Activated CD4-positive, alpha-beta T cell treated with anti-CD3 and anti-CD28 coated beads, Interleukin-2, amount 50 U/mL, for 1 hour (primary cell): ENCODE measurements around the gene SCN5A.

Experiments
- DNase-seq: peaks from one replicate; pipeline ENCODE4 v3.0.0-alpha.2; 2020

Gene SCN5A

DNA sequence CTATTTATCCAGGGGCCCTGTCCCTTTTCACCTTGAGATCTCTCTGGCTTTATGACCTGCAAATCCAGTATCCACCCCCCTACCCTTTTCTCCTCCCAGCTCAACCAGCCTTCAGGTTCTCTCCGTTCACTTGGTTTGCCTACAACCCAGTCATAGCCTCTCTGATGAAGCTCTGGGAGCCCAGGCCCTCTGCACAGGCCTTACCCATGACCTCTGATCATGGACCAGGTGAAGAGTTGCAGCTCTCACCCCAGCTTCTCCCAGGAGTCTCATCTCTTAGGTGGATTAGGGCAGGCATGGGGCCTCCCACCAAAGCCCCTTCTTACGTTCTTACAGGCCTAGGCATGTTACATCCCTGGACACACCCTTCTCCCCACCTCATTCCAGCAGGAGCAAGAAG is 93.6 kb downstream of the SCN5A start:
- DNase-seq, result no peak

DNA sequence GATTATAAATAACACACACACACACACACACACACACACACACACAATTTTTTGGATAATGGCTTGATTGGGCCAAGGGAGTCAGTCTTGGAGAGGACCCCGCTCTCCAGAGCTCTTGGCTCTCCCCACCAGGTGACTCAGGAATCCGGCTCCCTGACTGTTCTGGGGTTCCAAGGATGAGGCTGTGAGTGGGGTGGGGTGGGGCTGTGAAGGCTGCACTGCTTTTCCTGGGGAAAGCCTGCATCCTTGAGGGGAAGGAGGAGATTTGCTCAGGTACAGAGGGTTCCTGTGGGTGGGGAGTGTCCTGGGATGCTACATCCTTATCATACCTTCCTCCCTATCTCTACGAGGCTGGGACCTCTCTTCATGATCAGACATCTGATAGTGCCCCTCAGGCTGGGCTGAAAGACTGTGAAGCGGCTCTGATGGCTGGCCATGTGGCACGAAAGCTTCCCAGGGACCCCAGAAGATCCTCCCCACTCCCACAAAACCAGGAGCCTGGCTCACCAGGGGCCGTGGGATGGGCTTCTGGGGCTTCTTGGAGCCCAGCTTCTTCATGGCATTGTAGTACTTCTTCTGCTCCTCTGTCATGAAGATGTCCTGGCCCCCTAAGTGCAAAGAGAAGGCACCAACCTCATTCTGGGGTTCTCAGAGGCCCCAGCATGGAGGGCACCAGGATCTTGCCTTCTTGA is 94.2 kb downstream of the SCN5A start:
- DNase-seq, result no peak

DNA sequence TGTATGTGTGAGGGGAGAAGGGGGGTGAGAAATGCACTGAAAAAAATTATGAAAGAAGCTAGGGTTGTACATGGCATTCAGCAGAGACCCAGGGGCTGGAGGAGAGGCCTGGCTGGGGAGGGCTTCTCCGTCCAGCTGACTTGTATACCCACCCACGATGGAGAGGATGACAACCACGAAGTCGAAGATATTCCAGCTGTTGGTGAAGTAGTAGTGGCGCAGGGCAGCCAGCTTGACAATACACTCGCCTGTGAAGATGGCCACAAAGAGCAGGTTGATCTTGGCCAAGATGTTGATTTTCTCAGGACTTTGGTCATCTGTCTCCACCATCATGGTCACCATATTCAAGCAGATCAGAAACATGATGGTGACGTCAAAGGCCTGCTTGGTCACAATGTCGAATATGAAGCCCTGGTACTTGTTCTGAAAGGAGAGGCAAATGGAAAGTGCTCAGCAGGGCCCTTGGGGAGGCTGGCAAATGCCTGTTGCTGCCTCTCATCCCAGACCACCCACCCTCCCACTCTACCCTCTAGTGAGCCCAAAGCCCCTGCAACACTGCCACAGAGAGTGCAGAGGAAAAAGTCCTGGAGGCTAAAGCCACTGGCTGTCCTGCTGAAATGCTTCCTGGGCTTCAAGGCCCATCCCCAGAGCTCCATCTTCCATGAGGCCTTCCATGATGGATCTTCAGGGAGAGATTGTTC is 95.2 kb downstream of the SCN5A start:
- DNase-seq, result no peak

DNA sequence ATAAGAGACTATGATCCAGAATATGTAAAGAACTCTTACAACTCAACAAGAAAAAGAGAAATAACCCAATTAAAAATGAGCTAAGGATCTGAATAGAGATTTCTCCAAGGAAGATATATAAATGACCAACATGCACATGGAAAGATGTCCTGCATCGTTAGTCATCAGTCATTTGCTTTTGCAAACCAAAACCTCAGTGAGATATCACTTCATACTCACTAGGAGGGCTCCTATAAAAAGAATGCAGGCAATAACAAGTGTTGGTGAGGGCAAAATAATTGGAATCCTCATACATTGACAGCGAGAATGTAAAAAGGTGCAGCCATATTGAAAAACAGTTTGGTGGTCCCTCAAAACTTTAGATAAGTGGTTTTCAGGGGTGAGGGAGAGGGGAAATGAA is 96.4 kb downstream of the SCN5A start:
- no peak for DNase-seq

DNA sequence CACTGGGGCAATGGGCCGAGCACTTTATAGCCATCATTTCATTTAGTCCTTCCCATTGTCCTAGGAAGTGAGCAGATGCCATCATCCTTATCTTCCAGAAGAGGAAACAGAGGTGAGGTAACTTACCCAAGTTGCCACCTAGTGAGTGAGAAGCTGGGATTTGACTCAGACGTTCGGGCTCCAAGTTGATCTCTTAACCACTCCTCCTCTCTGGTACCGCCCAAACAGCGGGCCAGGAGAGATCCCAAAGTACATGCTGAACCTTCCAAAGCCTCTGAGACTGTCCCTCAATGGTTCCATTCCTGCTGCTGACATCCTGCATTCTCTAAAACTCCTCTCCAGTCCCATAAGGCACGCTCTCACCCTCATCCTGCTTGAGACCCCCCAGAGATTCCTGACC is 97.1 kb downstream of the SCN5A start:
- no peak for DNase-seq

DNA sequence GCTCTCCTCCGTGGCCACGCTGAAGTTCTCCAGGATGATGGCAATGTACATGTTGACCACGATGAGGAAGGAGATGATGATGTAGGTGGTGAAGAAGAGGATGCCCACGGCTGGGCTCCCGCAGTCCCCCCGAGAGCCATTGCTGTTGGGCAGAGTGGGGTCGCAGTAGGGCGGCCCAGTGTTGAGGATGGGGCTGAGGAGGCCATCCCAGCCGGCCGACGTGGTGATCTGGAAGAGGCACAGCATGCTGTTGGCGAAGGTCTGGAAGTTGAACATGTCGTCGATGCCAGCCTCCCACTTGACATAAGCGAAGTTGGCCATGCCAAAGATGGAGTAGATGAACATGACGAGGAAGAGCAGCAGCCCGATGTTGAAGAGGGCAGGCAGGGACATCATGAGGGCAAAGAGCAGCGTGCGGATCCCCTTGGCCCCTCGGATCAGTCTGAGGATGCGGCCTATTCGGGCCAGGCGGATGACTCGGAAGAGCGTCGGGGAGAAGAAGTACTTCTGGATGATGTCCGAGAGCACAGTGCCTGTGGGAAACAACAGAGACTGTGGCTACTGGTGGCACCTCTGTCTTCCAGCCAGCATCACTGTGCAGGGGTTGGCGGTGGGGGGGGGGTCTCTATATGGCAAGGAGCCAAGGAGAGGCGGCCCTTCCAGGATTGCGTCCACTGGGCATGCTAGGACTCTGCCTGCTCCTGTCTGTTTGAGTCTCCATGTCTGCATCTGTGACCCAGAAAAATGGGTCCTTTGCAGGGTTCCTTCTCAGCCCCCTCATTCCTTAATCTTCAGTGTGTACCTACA is 98.3 kb downstream of the SCN5A start:
- DNase-seq, result no peak

DNA sequence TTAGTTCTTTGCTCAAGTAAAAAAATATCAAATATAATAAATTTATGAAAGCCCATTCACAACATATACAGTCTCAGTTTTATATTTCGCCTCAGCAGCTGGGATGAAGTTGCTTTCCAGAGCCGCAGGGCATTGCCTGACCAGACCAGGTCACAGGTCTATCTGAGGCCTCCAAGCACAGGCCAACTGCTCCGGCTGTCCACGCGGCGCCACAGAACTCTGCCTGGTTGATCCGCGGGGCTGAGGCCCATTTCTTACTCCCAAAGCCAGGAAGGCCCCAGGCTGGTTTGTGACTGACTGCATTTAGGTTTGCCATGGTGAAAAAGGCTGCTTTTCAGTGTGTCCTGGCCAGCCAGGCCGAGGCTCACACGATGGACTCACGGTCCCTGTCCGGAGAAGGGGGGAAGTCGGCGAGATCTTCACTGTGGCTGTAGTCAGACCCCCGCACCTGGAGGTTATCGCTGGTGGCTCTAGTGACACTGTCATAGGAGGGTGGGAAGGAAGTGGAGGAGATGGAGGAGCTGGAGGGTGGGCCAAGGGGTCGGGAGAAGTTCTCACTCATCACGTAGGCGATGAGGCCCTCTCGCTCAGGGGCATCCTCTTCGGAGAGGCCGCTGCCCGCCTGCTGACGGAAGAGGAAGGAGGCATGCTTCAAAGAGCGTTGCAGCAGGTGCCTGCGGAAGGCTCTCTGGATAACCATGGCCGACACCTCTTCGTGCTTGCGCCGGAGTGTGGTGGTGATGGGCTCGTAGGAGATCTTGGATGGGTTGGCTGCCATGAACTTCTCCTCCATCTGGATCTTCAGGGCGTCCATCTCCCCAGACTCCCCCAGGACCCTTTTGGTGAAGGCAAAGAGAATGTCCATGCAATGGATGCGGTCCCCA is 99.3 kb downstream of the SCN5A start:
- no peak for DNase-seq

DNA sequence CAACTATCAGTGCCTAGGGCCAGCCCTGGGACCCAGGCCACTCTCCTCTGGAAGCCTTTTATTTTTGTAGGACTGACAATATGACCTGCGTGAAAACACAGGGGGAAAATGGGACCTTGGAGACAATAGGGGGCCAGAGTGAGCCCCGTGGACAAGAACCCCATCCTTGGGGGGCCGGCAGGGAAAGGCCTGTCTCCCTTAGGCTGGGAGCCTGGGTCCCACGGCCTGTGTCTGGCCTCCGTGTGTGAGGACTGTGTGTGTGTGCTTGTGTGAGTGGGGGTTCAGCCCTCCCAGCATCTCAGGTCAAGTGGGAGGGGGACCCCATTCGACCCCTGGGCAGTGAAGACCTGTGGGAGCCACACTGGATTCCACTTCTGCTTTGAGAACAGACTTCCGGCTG is 100.0 kb downstream of the SCN5A start:
- no peak for DNase-seq

DNA sequence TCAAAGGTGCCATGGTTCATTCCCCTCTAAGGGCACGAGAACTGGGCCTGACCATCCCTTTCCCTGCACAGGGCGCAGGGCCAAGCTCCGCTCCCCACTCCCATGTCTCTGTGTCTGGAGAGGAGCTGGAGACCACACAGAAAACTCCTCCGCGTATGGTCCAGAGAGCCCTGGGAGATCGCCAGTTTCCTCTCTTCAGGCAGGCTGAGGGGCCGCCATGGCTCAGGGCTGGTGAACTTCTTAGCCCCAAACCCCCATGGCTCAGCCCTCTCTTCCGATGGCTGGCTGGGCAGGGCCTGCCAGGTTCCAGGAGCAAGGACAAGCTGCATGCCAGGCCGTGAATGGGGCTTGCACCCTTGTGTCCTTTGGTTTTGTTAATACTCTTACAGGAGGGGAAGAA is 100.4 kb downstream of the SCN5A start:
- DNase-seq, result no peak

DNA sequence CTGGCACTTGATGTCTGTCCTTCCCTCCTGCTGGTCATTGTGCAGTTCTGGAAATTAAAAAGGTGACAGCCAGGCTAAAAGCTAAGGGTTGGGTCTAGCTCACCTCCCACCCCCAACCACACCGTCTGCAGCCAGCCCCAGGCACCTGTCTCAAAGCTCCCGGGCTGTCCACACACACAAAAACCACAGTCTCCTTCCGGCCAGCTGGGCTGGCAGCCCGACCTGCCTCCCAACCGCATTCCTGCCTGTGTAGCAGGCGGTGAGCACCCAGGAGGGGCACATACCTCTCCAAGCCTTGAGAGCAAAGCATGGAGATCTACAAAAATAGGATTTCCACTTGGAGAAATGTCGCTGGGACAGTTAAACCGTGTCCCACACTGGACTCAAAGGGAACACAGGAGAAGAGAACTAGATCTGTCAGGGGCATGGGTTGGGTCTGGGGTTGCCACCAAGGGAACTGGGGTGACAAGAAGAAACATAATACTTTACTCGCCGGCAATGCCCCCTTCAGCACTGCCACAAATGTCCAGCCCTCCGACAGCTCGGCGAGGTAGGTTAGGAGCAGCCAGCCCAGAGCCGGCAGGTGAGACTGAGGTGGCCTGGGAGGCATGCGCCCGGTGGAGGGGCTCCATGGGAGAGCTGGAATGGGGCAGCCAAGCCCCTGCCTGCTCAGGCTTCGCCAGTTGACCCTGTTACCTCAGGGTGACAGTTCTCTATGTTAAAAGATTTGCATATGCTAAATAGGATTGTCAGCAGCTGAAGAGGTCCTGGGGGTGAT is 101.1 kb downstream of the SCN5A start:
- DNase-seq, result no peak

DNA sequence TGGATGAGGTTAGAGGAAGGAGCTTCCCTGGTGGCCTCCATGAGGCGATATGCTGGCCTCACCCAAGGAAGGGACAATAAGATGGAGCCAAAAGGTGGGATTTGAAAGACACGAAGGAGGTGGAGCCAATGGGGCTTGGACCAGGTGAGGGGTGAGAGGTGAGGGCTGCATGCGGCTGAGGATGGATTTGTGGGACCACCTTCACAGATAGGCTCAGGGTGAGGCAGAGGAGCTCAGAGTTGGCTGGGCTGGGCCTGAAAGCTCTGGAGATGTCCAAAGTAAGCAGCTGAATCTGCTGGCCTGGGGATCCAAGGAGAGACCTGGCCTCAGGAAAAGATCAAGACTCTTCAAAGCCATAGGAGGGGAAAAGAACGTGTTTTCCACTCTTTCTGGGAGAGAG is 103.5 kb downstream of the SCN5A start:
- DNase-seq, result no peak

DNA sequence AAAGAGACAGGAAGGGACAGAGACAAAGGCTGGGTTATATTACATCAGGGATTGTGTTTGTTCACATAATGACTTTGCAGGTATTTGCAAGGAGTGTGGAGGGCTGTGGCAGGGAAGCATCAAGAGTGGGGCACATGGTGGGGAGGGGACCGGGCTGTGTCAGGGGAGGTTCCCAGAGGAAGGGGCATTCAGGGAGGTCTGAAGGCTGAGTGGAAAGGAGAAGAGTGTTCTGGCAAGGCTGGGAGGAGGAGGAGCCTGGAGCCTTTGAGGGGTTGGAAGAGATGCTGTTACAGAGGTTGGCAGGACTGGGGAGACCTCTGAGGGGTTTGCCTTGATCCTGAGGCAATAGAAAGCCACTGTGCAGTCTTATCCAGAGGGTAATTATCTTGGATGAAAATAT is 103.9 kb downstream of the SCN5A start:
- no peak for DNase-seq

DNA sequence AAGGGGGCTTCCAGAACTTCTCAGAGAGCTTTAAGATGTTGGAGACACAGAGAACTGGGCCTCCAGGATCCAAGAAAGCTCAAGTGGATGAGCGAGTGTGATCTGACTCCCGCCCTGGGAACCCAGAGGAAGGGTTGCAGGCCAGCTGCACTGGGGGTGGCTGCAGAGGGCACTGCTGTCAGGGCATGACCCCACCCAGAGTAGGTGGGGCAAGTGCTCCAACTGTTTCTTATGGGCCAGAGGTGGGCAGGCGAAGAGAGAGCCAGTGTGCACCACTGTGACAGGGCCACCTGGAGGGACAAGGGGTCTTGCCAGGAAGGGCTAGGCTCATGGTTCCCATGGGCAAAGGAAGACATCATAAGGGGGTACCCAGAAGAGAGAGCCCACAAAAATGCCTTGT is 104.6 kb downstream of the SCN5A start:
- no peak for DNase-seq

DNA sequence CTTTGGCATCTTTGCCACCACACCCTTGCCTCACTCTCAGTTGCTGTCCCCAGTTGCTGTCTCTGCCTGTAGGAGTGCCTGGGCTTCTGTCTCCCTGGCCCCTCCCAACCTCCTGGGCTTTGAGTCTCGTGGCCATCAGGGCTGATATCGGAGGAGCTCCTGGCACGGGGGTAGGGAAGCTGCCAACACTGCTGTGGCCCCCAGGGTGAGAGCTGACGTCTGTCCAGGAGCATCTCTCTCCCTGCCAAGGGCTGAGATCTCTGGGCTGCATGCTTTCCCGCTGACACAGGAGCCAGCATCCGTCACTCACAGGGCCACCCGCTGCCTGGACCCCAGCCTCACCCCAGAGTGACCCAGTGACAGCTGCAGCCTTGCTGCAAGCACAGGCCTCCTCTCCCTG is 105.9 kb downstream of the SCN5A start:
- DNase-seq, result no peak

DNA sequence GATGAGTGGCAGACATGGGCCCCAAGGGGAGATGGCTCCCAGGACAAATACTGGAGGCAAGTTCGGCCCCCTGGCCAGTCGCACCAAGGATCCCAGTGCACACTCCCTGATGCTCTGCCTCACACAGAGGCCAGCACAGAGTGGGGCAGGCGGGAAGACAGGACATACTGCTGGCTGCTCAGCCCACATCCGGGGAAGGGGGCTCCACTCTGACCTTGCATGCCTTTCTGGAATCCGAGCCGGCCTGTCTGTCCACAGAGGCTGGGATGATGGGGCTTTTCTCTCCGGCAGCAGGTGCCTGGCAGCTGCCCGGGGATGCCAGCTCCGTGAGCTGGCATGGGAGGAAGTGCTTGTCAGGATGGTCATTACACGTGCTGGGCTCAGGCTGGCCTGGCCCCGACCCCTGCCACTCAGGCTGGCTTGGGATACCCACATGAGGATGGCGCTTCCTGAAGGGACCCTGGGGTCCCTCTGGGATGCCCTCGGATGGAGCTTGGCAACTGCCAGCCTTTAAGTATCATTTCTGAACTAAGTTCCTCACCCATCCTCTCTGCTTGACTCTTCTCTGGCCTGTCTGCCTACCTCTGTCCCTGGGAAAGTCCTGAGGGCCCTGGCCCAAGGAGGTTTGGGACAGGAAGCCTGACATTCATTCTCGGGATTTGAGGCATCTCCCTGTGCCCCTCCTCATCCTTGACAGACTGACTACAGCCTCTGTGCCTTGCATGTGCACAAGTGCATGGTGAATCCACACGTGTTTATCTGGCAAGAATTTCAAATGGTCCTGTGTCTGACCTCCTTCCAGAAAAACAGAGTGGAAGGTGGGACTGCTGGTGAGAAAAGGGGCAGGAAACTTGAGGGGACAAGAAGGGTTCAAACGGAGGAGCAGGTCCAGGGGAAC is 106.8 kb downstream of the SCN5A start:
- DNase-seq, result no peak

DNA sequence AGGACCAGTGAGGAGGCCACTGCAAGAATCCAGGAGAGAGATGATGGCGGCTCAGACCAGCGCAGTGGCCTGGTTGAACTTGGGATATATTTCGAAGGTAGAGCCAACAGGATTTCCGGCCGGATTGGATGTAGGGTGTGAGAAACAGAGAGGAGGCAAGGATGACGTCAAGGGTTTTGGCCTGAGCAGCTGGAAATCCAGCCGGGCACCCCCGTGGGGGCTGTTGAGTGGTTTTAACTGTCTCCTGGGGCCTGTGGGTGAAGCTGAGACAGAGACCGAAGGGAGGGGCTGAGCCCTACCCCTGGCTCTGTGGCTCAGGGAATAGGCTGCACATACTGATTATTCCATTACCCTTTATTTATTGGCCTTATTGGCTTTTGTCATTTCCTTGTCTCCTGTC is 107.7 kb downstream of the SCN5A start:
- no peak for DNase-seq

DNA sequence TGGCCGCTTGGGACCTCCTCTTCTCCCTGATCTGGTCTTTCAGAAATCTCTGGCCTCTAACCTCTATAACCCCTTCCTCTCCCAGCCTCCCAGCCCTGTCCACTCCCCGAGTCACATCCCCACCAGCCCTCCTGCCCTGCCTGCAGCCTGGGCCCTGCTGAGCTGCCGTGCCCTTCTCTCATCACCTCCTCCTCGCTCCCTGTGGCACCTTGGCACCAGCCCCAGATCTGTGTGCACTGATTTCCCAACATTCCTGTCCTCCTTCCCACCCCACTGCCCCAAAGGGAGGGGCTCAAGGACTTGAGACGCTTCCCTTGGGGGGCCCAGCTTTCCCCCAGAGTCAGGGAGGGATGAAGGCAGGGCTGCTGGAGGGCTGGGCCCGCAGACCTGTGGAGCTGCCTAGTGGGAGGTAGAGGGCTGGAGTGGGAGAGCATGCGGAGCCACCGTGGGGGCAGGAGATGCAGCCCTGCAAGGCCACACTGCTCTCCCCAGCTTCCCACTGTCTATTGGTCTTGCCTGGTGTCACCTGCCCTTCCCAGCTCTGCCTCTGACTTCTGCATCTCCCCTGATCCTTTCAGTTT is 110.6 kb downstream of the SCN5A start:
- no peak for DNase-seq

DNA sequence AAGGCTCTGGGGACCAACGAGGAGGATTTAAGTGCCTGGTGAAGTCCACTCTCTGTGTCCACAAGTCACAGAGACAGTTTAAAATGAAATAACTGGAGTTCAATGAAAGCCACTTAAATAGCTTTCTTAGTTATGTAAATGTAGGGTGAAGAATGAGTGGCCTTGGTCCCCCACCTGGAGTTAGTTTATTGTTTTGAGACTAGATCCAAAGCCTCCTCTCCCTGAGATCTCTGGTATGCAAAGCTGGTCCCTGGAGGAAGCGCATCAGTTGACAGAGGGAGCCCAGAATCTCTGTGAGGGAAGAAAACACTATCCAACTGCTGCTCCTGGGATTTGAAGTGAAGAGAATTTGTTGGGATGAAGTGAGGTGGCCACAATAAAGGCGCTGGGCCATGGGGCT is 112.8 kb downstream of the SCN5A start:
- no peak for DNase-seq

DNA sequence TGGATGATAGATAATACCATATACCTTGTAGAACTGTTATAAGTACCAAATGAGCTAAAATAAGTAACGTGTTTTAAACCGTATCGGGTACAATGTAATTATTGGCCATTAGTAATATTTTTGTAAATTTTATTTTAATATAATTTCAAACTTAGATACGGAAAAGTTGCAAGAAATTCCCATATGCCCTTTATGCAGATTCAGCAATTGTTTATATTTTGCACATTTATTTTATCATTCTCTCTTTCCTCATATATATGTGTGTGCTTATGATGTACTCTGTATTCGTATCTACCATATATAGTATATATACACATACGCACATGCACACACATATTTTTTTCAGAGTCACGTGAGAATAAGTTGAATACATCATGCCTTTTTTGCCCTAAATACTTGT is 114.9 kb downstream of the SCN5A start:
- no peak for DNase-seq

DNA sequence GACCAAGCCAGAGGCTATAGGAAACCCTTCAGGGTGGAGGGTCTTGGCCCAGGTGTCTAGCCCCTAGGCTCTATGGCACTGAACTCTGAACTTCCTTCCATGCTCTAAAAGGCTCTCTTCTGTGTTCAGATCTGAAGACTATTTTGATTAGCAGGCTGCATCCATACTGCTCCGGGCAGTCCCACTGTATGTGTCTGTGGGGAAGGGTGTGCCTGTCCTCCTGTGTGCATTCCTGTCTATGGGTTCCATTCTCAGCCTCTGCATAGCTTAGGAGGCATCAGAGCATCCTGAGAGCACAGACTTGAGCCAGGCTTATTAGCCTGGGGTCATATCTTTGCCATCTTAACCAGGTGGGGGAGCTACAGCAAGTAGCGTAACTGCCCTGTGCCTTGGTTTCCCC is 115.3 kb downstream of the SCN5A start:
- no peak for DNase-seq
